Loucy (cell line): ENCODE results near the gene CRELD1.

Source experiments
- H2AFZ ChIP-seq: fragments of 200-600 bp; sonication (generic); 2 replicates; pipeline ENCODE4 v1.6.0; 2016; ENCODE audit warnings: antibody characterized with exemption, mild to moderate bottlenecking, low read length, moderate library complexity
- H3F3A ChIP-seq: fragments of 200-600 bp; 2 replicates; pipeline ENCODE4 v1.6.0; 2016; ENCODE audit warnings: antibody characterized with exemption, low read depth, mild to moderate bottlenecking
- H3K27me3 ChIP-seq: fragments of 200-600 bp; sonication (generic); 2 replicates; pipeline ENCODE4 v1.6.1; 2014; ENCODE audit warnings: low read length, mild to moderate bottlenecking; ENCODE audit not compliant: insufficient read depth, poor library complexity, severe bottlenecking
- H3K36me3 ChIP-seq: fragments of 200-600 bp; sonication (generic); 2 replicates; pipeline ENCODE4 v1.6.1; 2016; ENCODE audit warnings: low read length; ENCODE audit not compliant: insufficient read depth
- H3K4me1 ChIP-seq: fragments of 200-600 bp; sonication (generic); 2 replicates; pipeline ENCODE4 v1.5.1; 2014; ENCODE audit warnings: low read length, mild to moderate bottlenecking; ENCODE audit not compliant: insufficient read depth, poor library complexity, severe bottlenecking
- H3K4me2 ChIP-seq: fragments of 200-600 bp; sonication (generic); 2 replicates; pipeline ENCODE4 v1.6.0; 2014; ENCODE audit warnings: antibody characterized with exemption, low read length, low read depth, mild to moderate bottlenecking; ENCODE audit not compliant: poor library complexity, severe bottlenecking
- H3K4me3 ChIP-seq: fragments of 200-600 bp; sonication (generic); 2 replicates; pipeline ENCODE4 v1.5.1; 2014; ENCODE audit warnings: low read length, mild to moderate bottlenecking, mixed read lengths; ENCODE audit not compliant: poor library complexity, severe bottlenecking
- H3K79me2 ChIP-seq: fragments of 200-600 bp; sonication (generic); 2 replicates; pipeline ENCODE4 v1.6.1; 2014; ENCODE audit warnings: low read length; ENCODE audit not compliant: insufficient read depth
- H3K9ac ChIP-seq: fragments of 200-600 bp; sonication (generic); 2 replicates; pipeline ENCODE4 v1.6.0; 2014; ENCODE audit warnings: mild to moderate bottlenecking, low read depth, low read length, moderate library complexity; ENCODE audit not compliant: poor library complexity, severe bottlenecking
- H3K9me2 ChIP-seq: fragments of 200-600 bp; sonication (generic); replicated peaks from 2 replicates; pipeline ENCODE4 v1.6.1; 2016; ENCODE audit warnings: low read depth, low read length, mixed read lengths
- H3K9me3 ChIP-seq: fragments of 200-600 bp; sonication (generic); 2 replicates; pipeline ENCODE4 v1.6.1; 2014; ENCODE audit warnings: mild to moderate bottlenecking, antibody characterized with exemption, low read length, low read depth; ENCODE audit not compliant: insufficient read depth
- H4K20me1 ChIP-seq: fragments of 200-600 bp; sonication (generic); 2 replicates; pipeline ENCODE4 v1.6.0; 2014; ENCODE audit warnings: antibody characterized with exemption, low read length, mild to moderate bottlenecking; ENCODE audit not compliant: insufficient read depth, poor library complexity, severe bottlenecking
- EZH2phosphoT487 ChIP-seq: fragments of 200-600 bp; IDR thresholded peaks from 2 replicates; pipeline ENCODE4 v1.6.1; 2018; ENCODE audit warnings: antibody characterized with exemption, mild to moderate bottlenecking, moderate library complexity, borderline replicate concordance
- TF ChIP-seq, protein P1 (sequence below): fragments of 200-600 bp; sonication (generic); conservative IDR thresholded peaks from 2 replicates; pipeline ENCODE4 v1.5.1; 2014; ENCODE audit warnings: mild to moderate bottlenecking, antibody characterized with exemption, low read length

Gene CRELD1

DNA sequence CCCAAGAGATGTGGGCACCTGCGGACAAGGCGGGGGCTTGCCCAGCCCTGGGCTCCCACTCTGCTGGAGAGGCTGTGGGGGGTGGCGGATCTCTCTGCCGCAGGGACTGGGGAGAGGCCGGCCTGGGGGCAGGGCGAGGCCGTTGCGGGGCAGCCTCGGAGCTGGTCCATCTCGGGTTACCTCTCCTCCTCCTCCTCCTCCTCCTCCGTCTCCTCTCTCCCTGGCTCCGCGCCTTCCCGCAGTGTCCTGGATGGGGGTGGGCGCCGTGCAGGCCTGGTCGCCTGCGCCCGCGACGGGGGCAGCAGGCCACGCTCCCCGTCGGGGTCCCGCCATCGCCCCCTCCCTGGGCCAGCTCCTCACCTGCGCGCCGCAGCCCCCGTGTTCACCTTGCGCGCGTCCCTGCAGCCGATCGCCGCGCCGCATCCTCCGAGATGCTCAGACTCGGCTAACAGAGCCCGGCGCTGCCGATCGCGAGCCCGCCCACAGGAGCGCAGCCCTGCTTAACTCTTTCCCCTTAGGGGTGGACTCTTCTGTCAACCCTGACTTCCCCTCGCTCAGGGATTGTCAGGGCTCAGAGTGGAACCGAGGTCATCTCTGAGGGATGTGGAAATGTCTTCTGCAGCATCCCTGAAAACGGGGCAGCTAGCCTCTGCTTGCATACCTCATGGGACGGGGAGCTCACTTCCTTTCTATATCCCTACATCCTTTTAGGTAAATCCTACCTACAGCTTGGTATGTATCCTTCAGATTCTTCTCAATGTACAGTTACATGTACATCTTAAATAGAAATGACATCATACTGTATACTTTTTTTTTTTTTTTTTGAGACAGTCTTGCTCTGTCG, 18.6 kb downstream of the CRELD1 start, which contains the start of gene PRRT3:
TSS of gene PRRT3 (minus strand) at position 447 of the 844 bp plus-strand sequence. CDS start 2,293 bp downstream, outside the sequence.
- H3K36me3 ChIP-seq, result no peaks in the 10 kb centered on the region
- TF ChIP-seq, protein P1, sequence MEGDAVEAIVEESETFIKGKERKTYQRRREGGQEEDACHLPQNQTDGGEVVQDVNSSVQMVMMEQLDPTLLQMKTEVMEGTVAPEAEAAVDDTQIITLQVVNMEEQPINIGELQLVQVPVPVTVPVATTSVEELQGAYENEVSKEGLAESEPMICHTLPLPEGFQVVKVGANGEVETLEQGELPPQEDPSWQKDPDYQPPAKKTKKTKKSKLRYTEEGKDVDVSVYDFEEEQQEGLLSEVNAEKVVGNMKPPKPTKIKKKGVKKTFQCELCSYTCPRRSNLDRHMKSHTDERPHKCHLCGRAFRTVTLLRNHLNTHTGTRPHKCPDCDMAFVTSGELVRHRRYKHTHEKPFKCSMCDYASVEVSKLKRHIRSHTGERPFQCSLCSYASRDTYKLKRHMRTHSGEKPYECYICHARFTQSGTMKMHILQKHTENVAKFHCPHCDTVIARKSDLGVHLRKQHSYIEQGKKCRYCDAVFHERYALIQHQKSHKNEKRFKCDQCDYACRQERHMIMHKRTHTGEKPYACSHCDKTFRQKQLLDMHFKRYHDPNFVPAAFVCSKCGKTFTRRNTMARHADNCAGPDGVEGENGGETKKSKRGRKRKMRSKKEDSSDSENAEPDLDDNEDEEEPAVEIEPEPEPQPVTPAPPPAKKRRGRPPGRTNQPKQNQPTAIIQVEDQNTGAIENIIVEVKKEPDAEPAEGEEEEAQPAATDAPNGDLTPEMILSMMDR, result no peak
- no peak for TF ChIP-seq EZH2phosphoT487
- peaks cover 13% of the 10 kb centered on the region for H3K4me1 ChIP-seq
- no peaks in the 10 kb centered on the region for H3K9me3 ChIP-seq
- H3K9ac ChIP-seq, result peak within 1 kb of the TSS; percentile 51
- peak within 1 kb of the TSS; percentile 75 for H3K4me3 ChIP-seq
- H4K20me1 ChIP-seq, result no peaks in the 10 kb centered on the region
- no peaks in the 10 kb centered on the region for H3F3A ChIP-seq
- H3K79me2 ChIP-seq, result no peaks in the 10 kb centered on the region
- peak within 1 kb of the TSS; percentile 74 for H2AFZ ChIP-seq
- H3K9me2 ChIP-seq, result no peaks in the 10 kb centered on the region
- no peaks in the 10 kb centered on the region for H3K27me3 ChIP-seq
- peak within 1 kb of the TSS; percentile 73 for H3K4me2 ChIP-seq

GRCh38 chr3:9955067-9955502, 21.5 kb downstream of the CRELD1 start:
- no peak overlapping the region for H3K4me2 ChIP-seq
- no peak overlapping the region for H3K4me3 ChIP-seq
- peaks cover 13% of the 10 kb centered on the region for H3K4me1 ChIP-seq
- TF ChIP-seq EZH2phosphoT487, result no peak
- TF ChIP-seq, protein P1, result no peak
- no peaks in the 10 kb centered on the region for H3K9me2 ChIP-seq
- no peak overlapping the region for H3K9ac ChIP-seq
- H4K20me1 ChIP-seq, result no peaks in the 10 kb centered on the region
- H3K36me3 ChIP-seq, result no peaks in the 10 kb centered on the region
- no peaks in the 10 kb centered on the region for H3K9me3 ChIP-seq
- H3F3A ChIP-seq, result no peaks in the 10 kb centered on the region
- no peaks in the 10 kb centered on the region for H3K79me2 ChIP-seq
- H3K27me3 ChIP-seq, result no peaks in the 10 kb centered on the region
- no peak overlapping the region for H2AFZ ChIP-seq

DNA sequence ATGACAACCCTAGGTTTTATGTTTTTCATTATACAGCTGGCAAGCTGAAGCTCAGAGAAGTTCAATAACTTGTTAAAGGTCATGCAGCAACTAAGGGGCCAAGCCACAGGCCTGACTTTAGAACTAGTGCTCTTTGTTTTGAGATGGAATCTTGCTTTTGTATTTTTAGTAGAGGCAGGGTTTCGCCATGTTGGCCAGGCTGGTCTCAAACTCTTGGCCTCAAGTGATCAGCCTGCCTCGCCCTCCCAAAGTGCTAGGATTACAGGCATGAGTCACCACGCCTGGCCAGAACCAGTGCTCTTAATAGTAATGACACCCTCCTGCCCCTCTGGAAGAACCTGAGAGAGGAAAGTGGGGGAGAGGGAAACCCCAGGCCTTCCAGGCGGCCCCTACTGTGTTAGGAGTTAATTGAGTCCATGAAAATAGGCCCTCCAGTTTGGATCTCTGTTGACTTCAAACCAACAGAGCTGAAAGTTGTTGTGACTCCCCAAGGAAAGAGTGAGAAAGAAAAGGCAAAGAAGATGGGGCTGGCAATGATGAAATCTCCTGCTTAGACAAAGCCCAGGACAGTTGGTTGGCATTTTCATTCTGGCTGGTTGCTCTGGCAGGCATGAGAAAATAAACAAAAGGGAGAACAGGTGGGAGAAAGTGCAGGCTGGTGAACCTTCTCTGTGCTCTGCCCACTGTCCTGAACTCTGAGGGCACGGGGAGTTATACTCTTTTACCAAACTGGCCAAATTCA, 22.1 kb downstream of the CRELD1 start:
- Histone ChIP-seq H3K79me2 (no peaks in the 10 kb centered on the region), H4K20me1 (no peaks in the 10 kb centered on the region), H3F3A (no peaks in the 10 kb centered on the region), H3K4me1 (peaks cover 12% of the 10 kb centered on the region), H3K4me3 (no peak overlapping the region), H3K9me2 (no peaks in the 10 kb centered on the region), H3K36me3 (no peaks in the 10 kb centered on the region), H3K9ac (no peak overlapping the region), H3K27me3 (no peaks in the 10 kb centered on the region), H2AFZ (no peak overlapping the region), H3K9me3 (no peaks in the 10 kb centered on the region), H3K4me2 (no peak overlapping the region)
- TF ChIP-seq EZH2phosphoT487, result no peak
- TF ChIP-seq, protein P1, result no peak
